Pancreas (tissue), 10 donors: ENCODE results near the gene TMED10. TPM values are rescaled to one million over a fixed set of nuclear protein-coding genes. Genes with fewer than 3 reads are reported as not detected.

Experiments used
- ATAC-seq, 4 donors: fragments of 200-7000 bp; cut with Tn5 transposase; one replicate each; pipeline versions ENCODE4 v1.8.0 to v1.9.1; 2020; ENCODE audit warnings: mild to moderate bottlenecking in 4 of 4, moderate library complexity in 4 of 4
- DNase-seq, 6 donors: peaks; one replicate each; pipeline ENCODE4 v3.0.0-alpha.2; 2020
- FAIRE-seq: peaks from 2 replicates; lab custom pipeline; 2012; peaks lifted over from hg19 to GRCh38; lab: Jason Lieb, UNC
- H3K27ac ChIP-seq, 4 donors: fragments of 200-600 bp; sonication (generic); 1 replicate in 3 of 4; 2 replicates in 1 of 4; pipeline versions ENCODE4 v1.5.0 to v1.8.0; 2020
- H3K27me3 ChIP-seq, 4 donors: fragments of 200-600 bp; one replicate each; pipeline ENCODE4 v1.8.0; 2021
- H3K36me3 ChIP-seq, 3 donors: fragments of 200-600 bp; sonication (generic) in 1 of 3; one replicate each; pipeline versions ENCODE4 v1.5.0 to v1.8.0; 2020 to 2021
- H3K4me1 ChIP-seq, 3 donors: fragments of 200-600 bp; one replicate each; pipeline ENCODE4 v1.8.0; 2021
- H3K4me3 ChIP-seq, 4 donors: fragments of 200-600 bp; sonication (generic) in 2 of 4; one replicate each; pipeline versions ENCODE4 v1.5.0 to v1.8.0; 2020 to 2021
- H3K9me3 ChIP-seq, 4 donors: fragments of 200-600 bp; one replicate each; pipeline ENCODE4 v1.8.0; 2021
- CTCF ChIP-seq, 4 donors: fragments of 200-600 bp; sonication (generic) in 3 of 4; IDR thresholded peaks; one replicate each; pipeline versions ENCODE4 v1.5.0 to v1.8.0; 2021; ENCODE audit warnings: antibody characterized with exemption in 4 of 4
- WGBS, 2 donors: extraction: QIAGEN DNeasy Blood & Tissue Kit; methylation state at CpG; one replicate each; pipeline ENCODE4 v1.1.7; 2013; 5-methylcytosine and 5-hydroxymethylcytosine counted together
- intact Hi-C, 3 donors: fragments of 100-400 bp; cut with DNase I; formaldehyde crosslinking; loops; one replicate each; pipeline versions ENCODE4 v1.11.1 to v1.14.2; 2022
- polyA plus RNA-seq, 2 donors: library from polyadenylated mRNA; stranded (reverse); fragments of 200-250 nt; gene quantifications; one replicate each; pipeline ENCODE4 v1.2.3, GENCODE V29; 2013
- total RNA-seq, 6 donors: library from RNA; stranded (reverse); fragmentation: NEBNext Ultra II Directional in 4 of 6; extraction: Animal tissue kit (Norgen Biotek cat#: 25700) in 4 of 6; gene quantifications; one replicate each; pipeline versions ENCODE4 v1.2.1 to v1.2.4, GENCODE V29; 2021 to 2023
- donor health status: healthy with polysubstance abuse.
- donor health status: DM: no; HTN: no; CAD: no; lungs with moderate emphysema.
- donor health status: DM: no; HTN: no; CAD: no.
- donor health status: control.
- donor health status: control.
- donor health status: Bipolar disorder and iron deficiency.
- donor health status: DM: yes; HTN: yes; CAD: no.
- donor health status: DM: no; HTN: no; CAD: no.
- donor health status: DM: no; HTN: no; CAD: no.
- donor health status: DM: yes; HTN: yes; CAD: no.

The TMED10 gene
- total and polyA plus RNA-seq, 8 donors: 56.0 to 377 (median 310) TPM

- Histone ChIP-seq H3K27me3 (no peaks in the 10 kb centered on the region), H3K36me3 (peaks cover 0 to 20% (median 14%) of the 10 kb centered on the region in 3 donors), H3K9me3 (no peaks in the 10 kb centered on the region), H3K27ac (no peak overlapping the region), H3K4me3 (no peak overlapping the region), H3K4me1 (peaks cover 0 to 15% (median 14%) of the 10 kb centered on the region in 3 donors)
- intact Hi-C loops: loop anchor here in 2 of 3 donors (5.0 to 10.0 kb wide), 3 partner anchors 50 to 170 kb away; no protein-coding TSS in a partner anchor
- peak in 1 of 4 donors; percentile 10 for TF ChIP-seq CTCF (IDR thresholded peaks at IDR 0.05)
- ATAC-seq (peak in 3 of 4 donors; percentile 43 to 66 (median 53)), FAIRE-seq (no peak), DNase-seq (no peak)
- WGBS, 2 donors: 30 to 31% methylated on average over 5 of the region's 5 CpGs
These were observed 91.9 kb downstream of the TMED10 start for GRCh38 chr14:75084513-75084912.

GRCh38 chr14:75083271-75083670, 93.1 kb downstream of the TMED10 start:
- intact Hi-C loops: loop anchor here in 2 of 3 donors (5.0 to 10.0 kb wide), 3 partner anchors 48 to 168 kb away; no protein-coding TSS in a partner anchor
- H3K27ac ChIP-seq: peak overlapping the region in 1 of 4 donors; percentile 8
- peaks cover 0 to 15% (median 14%) of the 10 kb centered on the region in 3 donors for H3K4me1 ChIP-seq
- no peak for TF ChIP-seq CTCF (IDR thresholded peaks at IDR 0.05)
- no peak overlapping the region for H3K4me3 ChIP-seq
- no peak for FAIRE-seq
- no peak for DNase-seq
- H3K36me3 ChIP-seq: peaks cover 0 to 18% (median 14%) of the 10 kb centered on the region in 3 donors
- no peaks in the 10 kb centered on the region for H3K9me3 ChIP-seq
- no peaks in the 10 kb centered on the region for H3K27me3 ChIP-seq
- ATAC-seq: no peak
- WGBS, 2 donors: 45 to 54% methylated on average over 1 of the region's 1 CpG

- FAIRE-seq (no peak), ATAC-seq (peak; percentile 25 to 34 (median 30)), DNase-seq (no peak)
- Histone ChIP-seq H3K4me1 (peaks cover 0 to 15% (median 14%) of the 10 kb centered on the region in 3 donors), H3K4me3 (no peak overlapping the region), H3K27me3 (no peaks in the 10 kb centered on the region), H3K36me3 (peaks cover 0 to 4% (median 3%) of the 10 kb centered on the region in 3 donors), H3K9me3 (no peaks in the 10 kb centered on the region), H3K27ac (peak overlapping the region in 3 of 4 donors; percentile 8 to 77 (median 66))
- WGBS, 2 donors: 18 to 21% methylated on average over 2 of the region's 2 CpGs
- no peak for TF ChIP-seq CTCF (IDR thresholded peaks at IDR 0.05)
- intact Hi-C loops: loop anchor here in 2 of 3 donors (5.0 to 10.0 kb wide), 3 partner anchors 47 to 167 kb away; no protein-coding TSS in a partner anchor
These were observed 94.7 kb downstream of the TMED10 start for GRCh38 chr14:75081660-75082229.

Other genes starting within 250 kb of the TMED10 start
- gene PGF, start 221.0 kb downstream of the TMED10 start, total RNA-seq: 1 to 10 TPM in 4 of 6 donors, under 1 TPM in 2; 0.73 to 4.7 (median 1.8) TPM
- gene PGF, start 221.0 kb downstream of the TMED10 start, polyA plus RNA-seq: 1 to 10 TPM; 1.5 to 1.8 TPM
- gene EIF2B2, start 173.7 kb downstream of the TMED10 start, total RNA-seq: 10 to 100 TPM; 11.2 to 22.1 (median 16.6) TPM
- gene EIF2B2, start 173.7 kb downstream of the TMED10 start, polyA plus RNA-seq: 10 to 100 TPM; 12.4 to 19.0 TPM
- gene MLH3, start 125.1 kb downstream of the TMED10 start, total RNA-seq: 10 to 100 TPM in 5 of 6 donors, 1 to 10 TPM in 1; 9.4 to 23.5 (median 12.0) TPM
- gene MLH3, start 125.1 kb downstream of the TMED10 start, polyA plus RNA-seq: 10 to 100 TPM; 14.7 to 20.8 TPM
- gene ACYP1, start 112.6 kb downstream of the TMED10 start, total RNA-seq: 1 to 10 TPM; 2.9 to 9.1 (median 5.0) TPM
- gene ACYP1, start 112.6 kb downstream of the TMED10 start, polyA plus RNA-seq: 10 to 100 TPM; 11.7 to 17.4 TPM
- gene ZC2HC1C, start 107.0 kb downstream of the TMED10 start, total RNA-seq: 1 to 10 TPM; 2.6 to 7.0 (median 3.6) TPM
- gene ZC2HC1C, start 107.0 kb downstream of the TMED10 start, polyA plus RNA-seq: 10 to 100 TPM; 11.9 to 12.1 TPM
- 10 to 100 TPM; 23.2 to 54.8 (median 27.2) TPM for gene NEK9, start 49.6 kb downstream of the TMED10 start, total RNA-seq
- 10 to 100 TPM; 22.7 to 30.3 TPM for gene NEK9, start 49.6 kb downstream of the TMED10 start, polyA plus RNA-seq
- gene FOS, start 102.2 kb upstream of the TMED10 start, total RNA-seq: 100 to 1,000 TPM in 2 of 6 donors, 10 to 100 TPM in 4; 56.4 to 209 (median 81.4) TPM
- gene FOS, start 102.2 kb upstream of the TMED10 start, polyA plus RNA-seq: 100 to 1,000 TPM; 103 to 303 TPM